Suprapubic skin (tissue), 4 donors: ENCODE measurements around the gene COL23A1. TPM values are rescaled to one million over a fixed set of nuclear protein-coding genes. Genes with fewer than 3 reads are reported as not detected.
A peak's percentile ranks its signal among the peaks of the same experiment; 100 is the strongest.

Experiments
- DNase-seq, 2 donors: peaks; one replicate each; pipeline ENCODE4 v3.0.0-alpha.2; 2019; ENCODE audit warnings: low spot score in 2 of 2
- H3K27ac ChIP-seq: fragments of 200-600 bp; sonication (generic); one replicate; pipeline ENCODE4 v1.5.1; 2019
- H3K27me3 ChIP-seq: fragments of 200-600 bp; sonication (generic); one replicate; pipeline ENCODE4 v1.5.1; 2019
- H3K36me3 ChIP-seq: fragments of 200-600 bp; sonication (generic); one replicate; pipeline ENCODE4 v1.5.1; 2019
- H3K4me1 ChIP-seq: fragments of 200-600 bp; sonication (generic); one replicate; pipeline ENCODE4 v1.5.1; 2019
- H3K4me3 ChIP-seq: fragments of 200-600 bp; sonication (generic); one replicate; pipeline ENCODE4 v1.5.1; 2019; ENCODE audit warnings: mild to moderate bottlenecking
- H3K9me3 ChIP-seq: fragments of 200-600 bp; sonication (generic); one replicate; pipeline ENCODE4 v1.5.1; 2019
- EP300 ChIP-seq: sonication (generic); formaldehyde crosslinking; IDR thresholded peaks from one replicate; pipeline ENCODE4 v1.6.1; 2017; ENCODE audit warnings: antibody characterized with exemption
- POLR2A ChIP-seq, 2 donors: fragments of 450-650 bp; IDR thresholded peaks; one replicate each; pipeline ENCODE4 v1.6.1; 2017; ENCODE audit warnings: antibody characterized with exemption in 2 of 2, mild to moderate bottlenecking in 2 of 2, moderate library complexity in 2 of 2
- POLR2AphosphoS5 ChIP-seq, 3 donors: sonication (generic); formaldehyde crosslinking; IDR thresholded peaks; one replicate each; pipeline ENCODE4 v1.6.1; 2017; ENCODE audit warnings: antibody characterized with exemption in 3 of 3
- WGBS: methylation state at CpG from one replicate; pipeline ENCODE4 v1.1.5; 2018; 5-methylcytosine and 5-hydroxymethylcytosine counted together
- total RNA-seq, 4 donors: library from RNA; depleted of rRNA; stranded (reverse); fragments of >200 nt; gene quantifications; one replicate each; pipeline ENCODE4 v1.1.0, GENCODE V29; 2016
- TF ChIP-seq, protein P1 (sequence below), 2 donors: fragments of 200-600 bp in 1 of 2; fragments of 450-650 bp in 1 of 2; sonication (generic) in 1 of 2; IDR thresholded peaks; one replicate each; pipeline ENCODE4 v1.5.1; 2016 to 2019; ENCODE audit warnings: antibody characterized with exemption in 2 of 2, mild to moderate bottlenecking in 1 of 2, moderate library complexity in 1 of 2

Gene COL23A1
- total RNA-seq, 4 donors from 2014 or later: 1.6 to 4.4 (median 3.4) TPM

DNA sequence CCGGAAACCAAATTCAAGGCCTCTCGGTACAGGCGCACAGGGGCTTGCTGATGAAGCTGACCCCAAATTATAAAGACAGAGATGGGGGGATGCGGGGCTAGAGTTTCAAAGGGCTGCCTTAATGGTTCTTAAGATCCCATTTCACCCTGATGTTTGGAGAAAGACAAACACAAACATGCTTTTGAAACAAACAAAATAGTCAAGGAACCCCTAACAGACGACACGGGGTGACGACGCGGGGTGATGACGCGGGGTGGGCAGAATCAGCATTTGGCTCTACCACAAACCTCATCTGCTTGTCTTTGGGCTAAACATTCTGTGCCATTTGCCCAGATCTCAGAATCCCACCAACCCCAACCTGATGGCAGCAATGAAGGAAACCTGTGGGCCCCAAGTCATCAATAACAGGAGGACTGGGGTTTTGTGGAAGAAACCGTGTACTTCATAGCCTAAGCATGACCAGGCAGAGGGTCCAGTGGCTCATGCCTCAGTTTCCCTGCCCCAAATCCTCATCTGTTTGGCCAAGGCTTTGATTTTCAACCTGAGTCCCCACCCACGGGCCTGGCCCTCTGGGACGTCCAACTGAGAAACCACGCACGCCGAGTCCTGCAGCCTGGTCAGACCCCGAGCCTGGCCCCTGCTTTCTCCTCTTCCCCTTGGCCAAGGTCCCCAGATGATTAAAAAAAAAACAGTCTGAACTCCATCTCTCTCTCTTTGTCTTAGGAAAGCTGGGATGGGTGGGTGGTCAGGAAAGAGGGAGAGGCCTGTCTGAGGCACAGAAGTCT lies 148.5 kb downstream of the COL23A1 start:
- 95% methylated on average over 18 of the region's 18 CpGs for WGBS
- DNase-seq: peak; percentile 29 to 50
- Histone ChIP-seq H3K4me1 (no peaks in the 10 kb centered on the region), H3K4me3 (no peak overlapping the region), H3K27ac (no peak overlapping the region), H3K9me3 (no peaks in the 10 kb centered on the region), H3K27me3 (peaks cover 18% of the 10 kb centered on the region), H3K36me3 (no peaks in the 10 kb centered on the region)
- TF ChIP-seq POLR2AphosphoS5 (IDR thresholded peaks at IDR 0.05): no peak
- no peak for TF ChIP-seq EP300
- TF ChIP-seq, protein P1, sequence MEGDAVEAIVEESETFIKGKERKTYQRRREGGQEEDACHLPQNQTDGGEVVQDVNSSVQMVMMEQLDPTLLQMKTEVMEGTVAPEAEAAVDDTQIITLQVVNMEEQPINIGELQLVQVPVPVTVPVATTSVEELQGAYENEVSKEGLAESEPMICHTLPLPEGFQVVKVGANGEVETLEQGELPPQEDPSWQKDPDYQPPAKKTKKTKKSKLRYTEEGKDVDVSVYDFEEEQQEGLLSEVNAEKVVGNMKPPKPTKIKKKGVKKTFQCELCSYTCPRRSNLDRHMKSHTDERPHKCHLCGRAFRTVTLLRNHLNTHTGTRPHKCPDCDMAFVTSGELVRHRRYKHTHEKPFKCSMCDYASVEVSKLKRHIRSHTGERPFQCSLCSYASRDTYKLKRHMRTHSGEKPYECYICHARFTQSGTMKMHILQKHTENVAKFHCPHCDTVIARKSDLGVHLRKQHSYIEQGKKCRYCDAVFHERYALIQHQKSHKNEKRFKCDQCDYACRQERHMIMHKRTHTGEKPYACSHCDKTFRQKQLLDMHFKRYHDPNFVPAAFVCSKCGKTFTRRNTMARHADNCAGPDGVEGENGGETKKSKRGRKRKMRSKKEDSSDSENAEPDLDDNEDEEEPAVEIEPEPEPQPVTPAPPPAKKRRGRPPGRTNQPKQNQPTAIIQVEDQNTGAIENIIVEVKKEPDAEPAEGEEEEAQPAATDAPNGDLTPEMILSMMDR (IDR thresholded peaks at IDR 0.05): no peak
- no peak for TF ChIP-seq POLR2A (IDR thresholded peaks at IDR 0.05)

- Histone ChIP-seq H3K36me3 (no peaks in the 10 kb centered on the region), H3K4me3 (no peak overlapping the region), H3K27me3 (peaks cover 18% of the 10 kb centered on the region), H3K4me1 (no peaks in the 10 kb centered on the region), H3K27ac (no peak overlapping the region), H3K9me3 (no peaks in the 10 kb centered on the region)
- 75% methylated on average over 7 of the region's 7 CpGs for WGBS
- no peak for DNase-seq
- TF ChIP-seq POLR2AphosphoS5 (IDR thresholded peaks at IDR 0.05): no peak
- no peak for TF ChIP-seq POLR2A (IDR thresholded peaks at IDR 0.05)
Observed at GRCh38 chr5:178440181-178440580, 150.0 kb downstream of the COL23A1 start.

GRCh38 chr5:178439493-178440180 lies 150.6 kb downstream of the COL23A1 start:
- Histone ChIP-seq H3K4me3 (no peak overlapping the region), H3K4me1 (peaks cover 2% of the 10 kb centered on the region), H3K27me3 (peaks cover 18% of the 10 kb centered on the region), H3K9me3 (no peaks in the 10 kb centered on the region), H3K27ac (no peak overlapping the region), H3K36me3 (no peaks in the 10 kb centered on the region)
- TF ChIP-seq EP300 (no peak), POLR2A (IDR thresholded peaks at IDR 0.05) (no peak), POLR2AphosphoS5 (IDR thresholded peaks at IDR 0.05) (no peak)
- TF ChIP-seq, protein P1 (IDR thresholded peaks at IDR 0.05): no peak
- peak in 1 of 2 donors; percentile 31 for DNase-seq
- 53% methylated on average over 16 of the region's 16 CpGs for WGBS

DNA sequence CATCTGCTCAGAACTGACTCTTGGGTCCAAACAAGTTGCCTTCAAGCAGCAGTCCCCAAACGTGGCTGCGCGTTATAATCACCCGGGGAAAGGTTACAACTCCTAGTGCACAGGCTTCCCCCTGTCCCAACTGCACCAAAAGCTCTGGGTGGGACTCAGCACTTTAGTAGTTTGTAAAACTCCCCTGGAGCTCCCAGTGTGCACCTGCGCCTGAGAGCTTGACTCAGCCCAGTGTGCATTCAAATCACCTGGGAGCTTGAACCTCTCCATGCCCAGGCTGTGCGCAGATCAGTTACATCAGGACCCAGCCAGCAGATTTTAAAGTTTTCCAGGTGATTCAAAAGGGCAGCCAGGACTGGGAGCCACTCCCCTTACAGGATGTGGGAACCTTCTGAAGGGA lies 151.4 kb downstream of the COL23A1 start:
- no peaks in the 10 kb centered on the region for H3K9me3 ChIP-seq
- no peak overlapping the region for H3K4me3 ChIP-seq
- WGBS: 81% methylated on average over 6 of the region's 6 CpGs
- no peaks in the 10 kb centered on the region for H3K36me3 ChIP-seq
- peaks cover 10% of the 10 kb centered on the region for H3K4me1 ChIP-seq
- no peak overlapping the region for H3K27ac ChIP-seq
- no peak for DNase-seq
- no peak for TF ChIP-seq EP300
- no peak for TF ChIP-seq POLR2AphosphoS5 (IDR thresholded peaks at IDR 0.05)
- no peak for TF ChIP-seq POLR2A (IDR thresholded peaks at IDR 0.05)
- TF ChIP-seq, protein P1 (IDR thresholded peaks at IDR 0.05): no peak
- H3K27me3 ChIP-seq: peaks cover 18% of the 10 kb centered on the region

- Histone ChIP-seq H3K4me1 (peaks cover 16% of the 10 kb centered on the region), H3K36me3 (no peaks in the 10 kb centered on the region), H3K27ac (no peak overlapping the region), H3K9me3 (no peaks in the 10 kb centered on the region), H3K4me3 (no peak overlapping the region), H3K27me3 (peaks cover 13% of the 10 kb centered on the region)
- WGBS: 80% methylated on average over 1 of the region's 8 CpGs
- no peak for DNase-seq
- no peak for TF ChIP-seq EP300
- TF ChIP-seq, protein P1 (IDR thresholded peaks at IDR 0.05): no peak
- no peak for TF ChIP-seq POLR2AphosphoS5 (IDR thresholded peaks at IDR 0.05)
- no peak for TF ChIP-seq POLR2A (IDR thresholded peaks at IDR 0.05)
Observed at GRCh38 chr5:178437386-178438075, 152.7 kb downstream of the COL23A1 start.
